ENCODE results near the gene PTPN7. TPM values are rescaled to one million over a fixed set of nuclear protein-coding genes. Genes with fewer than 3 reads are reported as not detected.

The PTPN7 gene
- total RNA-seq, 1 donor from 2014 or later: 0.75 TPM

DNA sequence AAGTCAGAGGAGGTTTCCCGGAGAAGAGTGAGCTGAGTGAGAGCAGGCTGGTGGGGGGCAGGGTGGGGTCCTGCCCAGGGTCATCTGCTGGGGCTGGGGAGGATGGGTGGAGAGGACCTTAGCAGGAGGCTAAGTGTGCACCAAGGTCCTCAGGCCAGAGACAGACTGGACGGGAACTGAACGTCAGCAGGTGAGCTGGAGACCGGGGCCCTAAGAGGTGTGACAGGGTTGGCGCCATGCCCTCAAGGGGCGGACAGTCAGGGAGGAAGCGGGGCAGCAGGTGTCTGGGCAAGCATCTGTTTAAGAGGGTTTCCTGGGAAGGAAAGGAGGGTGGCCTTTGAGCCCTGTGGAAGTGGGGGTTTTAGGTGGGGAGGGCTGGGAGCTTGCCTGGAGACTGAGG lies 13.6 kb upstream of the PTPN7 start:
- no peak overlapping the region for H3K9ac ChIP-seq (ENCODE audit: low read length)
- H3K27ac ChIP-seq (ENCODE audit: low read depth, low read length): no peak overlapping the region
- Mint-ChIP-seq H3K4me3 (ENCODE audit: unreplicated experiment) (no peak overlapping the region), H3K4me1 (ENCODE audit: low read depth, unreplicated experiment) (no peaks in the 10 kb centered on the region), H3K9me3 (ENCODE audit: unreplicated experiment) (no peaks in the 10 kb centered on the region), H3K27ac (ENCODE audit: unreplicated experiment) (no peak overlapping the region), H3K36me3 (ENCODE audit: low read depth, unreplicated experiment) (peaks cover 2% of the 10 kb centered on the region), H3K27me3 (ENCODE audit: low read depth, unreplicated experiment) (peaks cover 27% of the 10 kb centered on the region)
- H3K27me3 ChIP-seq (ENCODE audit: insufficient read depth, low read length): peaks cover 7% of the 10 kb centered on the region
- H4K20me1 ChIP-seq (ENCODE audit: insufficient read depth, low read length): no peaks in the 10 kb centered on the region
- TF ChIP-seq, protein P1, sequence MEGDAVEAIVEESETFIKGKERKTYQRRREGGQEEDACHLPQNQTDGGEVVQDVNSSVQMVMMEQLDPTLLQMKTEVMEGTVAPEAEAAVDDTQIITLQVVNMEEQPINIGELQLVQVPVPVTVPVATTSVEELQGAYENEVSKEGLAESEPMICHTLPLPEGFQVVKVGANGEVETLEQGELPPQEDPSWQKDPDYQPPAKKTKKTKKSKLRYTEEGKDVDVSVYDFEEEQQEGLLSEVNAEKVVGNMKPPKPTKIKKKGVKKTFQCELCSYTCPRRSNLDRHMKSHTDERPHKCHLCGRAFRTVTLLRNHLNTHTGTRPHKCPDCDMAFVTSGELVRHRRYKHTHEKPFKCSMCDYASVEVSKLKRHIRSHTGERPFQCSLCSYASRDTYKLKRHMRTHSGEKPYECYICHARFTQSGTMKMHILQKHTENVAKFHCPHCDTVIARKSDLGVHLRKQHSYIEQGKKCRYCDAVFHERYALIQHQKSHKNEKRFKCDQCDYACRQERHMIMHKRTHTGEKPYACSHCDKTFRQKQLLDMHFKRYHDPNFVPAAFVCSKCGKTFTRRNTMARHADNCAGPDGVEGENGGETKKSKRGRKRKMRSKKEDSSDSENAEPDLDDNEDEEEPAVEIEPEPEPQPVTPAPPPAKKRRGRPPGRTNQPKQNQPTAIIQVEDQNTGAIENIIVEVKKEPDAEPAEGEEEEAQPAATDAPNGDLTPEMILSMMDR (IDR thresholded peaks at IDR 0.05; ENCODE audit: insufficient read depth, low read depth, low read length): no peak
- TF ChIP-seq EZH2 (IDR thresholded peaks at IDR 0.05; ENCODE audit: insufficient read depth, low read length): no peak
- no peaks in the 10 kb centered on the region for H3K79me2 ChIP-seq (ENCODE audit: insufficient read depth, low read length)
- no peaks in the 10 kb centered on the region for H3K36me3 ChIP-seq (ENCODE audit: insufficient read depth, low read length)
- no peak overlapping the region for H2AFZ ChIP-seq (ENCODE audit: low read depth, low read length)
- H3K9me3 ChIP-seq (ENCODE audit: insufficient read depth, low read depth, low read length): no peaks in the 10 kb centered on the region
- FAIRE-seq (no peak), DNase-seq (ENCODE audit: low read depth) (no peak)
- H3K4me1 ChIP-seq (ENCODE audit: insufficient read depth, low read length): no peaks in the 10 kb centered on the region
- no peak overlapping the region for H3K4me3 ChIP-seq (ENCODE audit: insufficient read depth, low read depth, low read length)
- H3K4me2 ChIP-seq (ENCODE audit: low read length): no peak overlapping the region

DNA sequence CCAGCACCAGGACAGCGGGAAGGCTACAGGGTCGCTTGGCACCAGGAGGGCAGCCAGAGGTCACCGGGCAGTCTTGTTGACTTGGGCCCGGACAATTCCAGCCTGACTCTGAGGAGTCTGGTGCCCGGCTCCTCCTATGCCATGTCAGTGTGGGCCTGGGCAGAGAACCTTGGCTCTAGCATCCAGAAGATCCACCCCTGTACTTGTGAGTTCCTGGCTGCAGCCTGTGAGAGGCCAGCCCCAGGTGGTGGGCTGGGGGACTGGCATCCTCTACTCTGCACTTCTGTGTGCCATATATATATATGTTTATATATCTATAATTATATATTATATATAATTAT lies 11.6 kb upstream of the PTPN7 start:
- H3K9me3 Mint-ChIP-seq (ENCODE audit: unreplicated experiment): no peaks in the 10 kb centered on the region
- FAIRE-seq (no peak), DNase-seq (ENCODE audit: low read depth) (no peak)
- H3K27ac ChIP-seq (ENCODE audit: low read depth, low read length): no peak overlapping the region
- no peaks in the 10 kb centered on the region for H3K79me2 ChIP-seq (ENCODE audit: insufficient read depth, low read length)
- peaks cover 19% of the 10 kb centered on the region for H3K27me3 Mint-ChIP-seq (ENCODE audit: low read depth, unreplicated experiment)
- no peaks in the 10 kb centered on the region for H3K4me1 Mint-ChIP-seq (ENCODE audit: low read depth, unreplicated experiment)
- no peak overlapping the region for H3K4me3 Mint-ChIP-seq (ENCODE audit: unreplicated experiment)
- H4K20me1 ChIP-seq (ENCODE audit: insufficient read depth, low read length): no peaks in the 10 kb centered on the region
- H2AFZ ChIP-seq (ENCODE audit: low read depth, low read length): no peak overlapping the region
- H3K4me3 ChIP-seq (ENCODE audit: insufficient read depth, low read depth, low read length): no peak overlapping the region
- no peaks in the 10 kb centered on the region for H3K27me3 ChIP-seq (ENCODE audit: insufficient read depth, low read length)
- H3K36me3 Mint-ChIP-seq (ENCODE audit: low read depth, unreplicated experiment): no peaks in the 10 kb centered on the region
- H3K4me1 ChIP-seq (ENCODE audit: insufficient read depth, low read length): no peaks in the 10 kb centered on the region
- no peak overlapping the region for H3K27ac Mint-ChIP-seq (ENCODE audit: unreplicated experiment)
- TF ChIP-seq, protein P1 (IDR thresholded peaks at IDR 0.05; ENCODE audit: insufficient read depth, low read depth, low read length): no peak
- no peak for TF ChIP-seq EZH2 (IDR thresholded peaks at IDR 0.05; ENCODE audit: insufficient read depth, low read length)
- no peak overlapping the region for H3K9ac ChIP-seq (ENCODE audit: low read length)
- H3K36me3 ChIP-seq (ENCODE audit: insufficient read depth, low read length): no peaks in the 10 kb centered on the region
- no peak overlapping the region for H3K4me2 ChIP-seq (ENCODE audit: low read length)
- no peaks in the 10 kb centered on the region for H3K9me3 ChIP-seq (ENCODE audit: insufficient read depth, low read depth, low read length)

DNA sequence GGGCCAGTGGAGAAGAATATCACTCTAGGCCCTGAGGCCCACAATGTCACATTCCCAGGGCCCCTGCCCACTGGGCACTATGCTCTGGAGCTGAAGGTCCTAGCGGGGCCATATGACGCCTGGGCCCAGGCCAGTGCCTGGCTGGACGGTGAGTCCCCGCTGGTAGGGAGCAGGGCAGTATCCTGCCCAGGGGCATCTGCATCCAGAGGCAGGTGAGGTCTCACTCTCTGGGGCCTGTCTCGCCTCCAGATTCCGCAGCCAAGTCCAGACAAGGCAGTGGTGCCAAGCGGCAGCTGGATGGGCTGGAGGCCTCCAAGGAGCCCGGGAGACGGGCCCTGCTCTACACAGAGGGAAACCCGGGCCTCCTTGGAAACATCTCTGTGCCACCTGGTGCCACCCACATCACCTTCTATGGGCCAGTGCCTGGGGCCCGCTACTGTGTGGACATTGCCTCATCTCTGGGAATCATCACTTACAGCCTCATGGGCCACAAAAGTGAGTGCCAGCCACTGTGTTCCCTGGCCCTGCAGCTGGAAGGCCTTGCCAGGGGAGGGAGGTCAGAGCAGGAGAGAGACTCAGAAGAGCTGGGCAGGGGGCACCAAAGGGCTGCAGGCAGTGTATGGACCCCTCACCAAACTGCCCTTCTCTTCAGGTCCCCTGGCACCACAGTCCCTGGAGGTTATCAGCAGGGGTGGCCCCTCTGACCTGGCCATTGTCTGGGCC lies 11.1 kb upstream of the PTPN7 start:
- H3K27me3 Mint-ChIP-seq (ENCODE audit: low read depth, unreplicated experiment): peaks cover 21% of the 10 kb centered on the region
- TF ChIP-seq, protein P1 (IDR thresholded peaks at IDR 0.05; ENCODE audit: insufficient read depth, low read depth, low read length): no peak
- TF ChIP-seq EZH2 (IDR thresholded peaks at IDR 0.05; ENCODE audit: insufficient read depth, low read length): no peak

More for the DNA sequence above, 11.1 kb upstream of the PTPN7 start:
- FAIRE-seq (no peak), DNase-seq (ENCODE audit: low read depth) (no peak)
- H3K9me3 ChIP-seq (ENCODE audit: insufficient read depth, low read depth, low read length): no peaks in the 10 kb centered on the region
- Mint-ChIP-seq H3K27ac (ENCODE audit: unreplicated experiment) (no peak overlapping the region), H3K9me3 (ENCODE audit: unreplicated experiment) (no peaks in the 10 kb centered on the region), H3K4me3 (ENCODE audit: unreplicated experiment) (no peak overlapping the region), H3K36me3 (ENCODE audit: low read depth, unreplicated experiment) (no peaks in the 10 kb centered on the region), H3K4me1 (ENCODE audit: low read depth, unreplicated experiment) (peaks cover 2% of the 10 kb centered on the region)
- no peaks in the 10 kb centered on the region for H3K79me2 ChIP-seq (ENCODE audit: insufficient read depth, low read length)
- H3K4me2 ChIP-seq (ENCODE audit: low read length): no peak overlapping the region
- H3K4me1 ChIP-seq (ENCODE audit: insufficient read depth, low read length): no peaks in the 10 kb centered on the region
- no peak overlapping the region for H2AFZ ChIP-seq (ENCODE audit: low read depth, low read length)
- no peak overlapping the region for H3K27ac ChIP-seq (ENCODE audit: low read depth, low read length)
- H3K27me3 ChIP-seq (ENCODE audit: insufficient read depth, low read length): no peaks in the 10 kb centered on the region
- no peak overlapping the region for H3K9ac ChIP-seq (ENCODE audit: low read length)
- no peaks in the 10 kb centered on the region for H4K20me1 ChIP-seq (ENCODE audit: insufficient read depth, low read length)
- no peak overlapping the region for H3K4me3 ChIP-seq (ENCODE audit: insufficient read depth, low read depth, low read length)
- H3K36me3 ChIP-seq (ENCODE audit: insufficient read depth, low read length): no peaks in the 10 kb centered on the region
